SK-N-MC (cell line): ENCODE results near the gene WDFY3.
"Not testable (repeated sequence)": the region's sequence is repeated elsewhere in the genome, so short reads cannot be mapped to it uniquely, and the experiment has no call there.

Experiments used
- DNase-seq: peaks from one replicate; pipeline ENCODE4 v3.0.0-alpha.2; 2011; ENCODE audit warnings: low read depth, low spot score
- H3K27ac ChIP-seq: fragments of 200-600 bp; sonication (generic); 2 replicates; pipeline ENCODE4 v1.5.1; 2016; ENCODE audit warnings: mixed run types
- H3K36me3 ChIP-seq: fragments of 200-600 bp; sonication (generic); 2 replicates; pipeline ENCODE4 v1.6.1; 2017; ENCODE audit warnings: antibody characterized with exemption, low read length, mixed read lengths; ENCODE audit not compliant: insufficient read depth
- H3K4me3 ChIP-seq: fragments of 200-600 bp; sonication (generic); 2 replicates; pipeline ENCODE4 v1.5.1; 2016
- H3K9ac ChIP-seq: fragments of 200-600 bp; sonication (generic); 2 replicates; pipeline ENCODE4 v1.8.0; 2017; ENCODE audit warnings: mixed run types, mixed read lengths; ENCODE audit not compliant: insufficient read length
- H3K9me3 ChIP-seq: fragments of 200-600 bp; sonication (generic); 2 replicates; pipeline ENCODE4 v1.6.1; 2017; ENCODE audit warnings: low read depth, mild to moderate bottlenecking, antibody characterized with exemption, low read length, moderate library complexity, mixed read lengths
- EZH2 ChIP-seq: fragments of 200-600 bp; sonication (generic); IDR thresholded peaks from one replicate; pipeline ENCODE4 v1.6.1; 2017; ENCODE audit warnings: antibody characterized with exemption
- FOXP2 ChIP-seq: optimal IDR thresholded peaks from 2 replicates; pipeline ENCODE3; 2011; ENCODE audit warnings: mild to moderate bottlenecking, moderate library complexity; ENCODE audit not compliant: insufficient read depth; ENCODE audit errors: extremely low read length, control extremely low read depth
- POLR2AphosphoS5 ChIP-seq: IDR thresholded peaks from 2 replicates; pipeline ENCODE4 v1.6.1; 2012; ENCODE audit warnings: mild to moderate bottlenecking, low read depth, low read length, borderline replicate concordance

Gene WDFY3

GRCh38 chr4:84678976-84679744, 287.3 kb downstream of the WDFY3 start:
- no peak overlapping the region for H3K27ac ChIP-seq
- DNase-seq: no peak
- no peak overlapping the region for H3K9ac ChIP-seq
- peaks cover 78% of the 10 kb centered on the region for H3K36me3 ChIP-seq
- TF ChIP-seq POLR2AphosphoS5 (no peak), EZH2 (no peak), FOXP2 (no peak)
- no peaks in the 10 kb centered on the region for H3K9me3 ChIP-seq
- no peak overlapping the region for H3K4me3 ChIP-seq

- no peak overlapping the region for H3K4me3 ChIP-seq
- H3K27ac ChIP-seq: no peak overlapping the region
- DNase-seq: no peak
- no peaks in the 10 kb centered on the region for H3K9me3 ChIP-seq
- TF ChIP-seq EZH2: no peak
- no peak for TF ChIP-seq POLR2AphosphoS5
- TF ChIP-seq FOXP2: no peak
- peaks cover 71% of the 10 kb centered on the region for H3K36me3 ChIP-seq
- no peak overlapping the region for H3K9ac ChIP-seq
Observed at GRCh38 chr4:84677995-84678394, 288.5 kb downstream of the WDFY3 start.

GRCh38 chr4:84677093-84677492, 289.4 kb downstream of the WDFY3 start:
- peaks cover 72% of the 10 kb centered on the region for H3K36me3 ChIP-seq
- TF ChIP-seq EZH2 (no peak), FOXP2 (no peak), POLR2AphosphoS5 (no peak)

GRCh38 chr4:84673475-84674240, 292.8 kb downstream of the WDFY3 start:
- H3K9me3 ChIP-seq: no peaks in the 10 kb centered on the region
- no peak overlapping the region for H3K4me3 ChIP-seq
- no peak overlapping the region for H3K27ac ChIP-seq
- H3K36me3 ChIP-seq: peaks cover 62% of the 10 kb centered on the region
- no peak overlapping the region for H3K9ac ChIP-seq
- DNase-seq: no peak
- TF ChIP-seq FOXP2 (no peak), EZH2 (no peak)

More at GRCh38 chr4:84677093-84677492, 289.4 kb downstream of the WDFY3 start:
- Histone ChIP-seq H3K27ac (no peak overlapping the region), H3K4me3 (no peak overlapping the region), H3K9ac (no peak overlapping the region), H3K9me3 (no peaks in the 10 kb centered on the region)
- DNase-seq: no peak

- TF ChIP-seq EZH2 (no peak), POLR2AphosphoS5 (no peak), FOXP2 (no peak)
- Histone ChIP-seq H3K9ac (no peak overlapping the region), H3K27ac (no peak overlapping the region), H3K9me3 (no peaks in the 10 kb centered on the region), H3K4me3 (no peak overlapping the region), H3K36me3 (peaks cover 54% of the 10 kb centered on the region)
- no peak for DNase-seq
Observed at GRCh38 chr4:84672177-84672576, 294.3 kb downstream of the WDFY3 start.

GRCh38 chr4:84669201-84669600, 297.3 kb downstream of the WDFY3 start:
- DNase-seq: no peak
- no peak overlapping the region for H3K4me3 ChIP-seq

GRCh38 chr4:84666439-84666838, 300.1 kb downstream of the WDFY3 start:
- H3K9ac ChIP-seq: no peak overlapping the region
- 0 out of 2 replicates have a peak, but pooled peaks cover 5% of the 10 kb centered on the region for H3K9me3 ChIP-seq
- H3K36me3 ChIP-seq: peaks cover 29% of the 10 kb centered on the region
- TF ChIP-seq EZH2 (no peak), POLR2AphosphoS5 (no peak), FOXP2 (no peak)
- no peak for DNase-seq
- H3K27ac ChIP-seq: no peak overlapping the region
- no peak overlapping the region for H3K4me3 ChIP-seq

More at GRCh38 chr4:84669201-84669600, 297.3 kb downstream of the WDFY3 start:
- H3K27ac ChIP-seq: no peak overlapping the region
- H3K9me3 ChIP-seq: 0 out of 2 replicates have a peak, but pooled peaks cover 5% of the 10 kb centered on the region
- H3K9ac ChIP-seq: no peak overlapping the region
- H3K36me3 ChIP-seq: peaks cover 47% of the 10 kb centered on the region
- no peak for TF ChIP-seq EZH2
- no peak for TF ChIP-seq POLR2AphosphoS5
- TF ChIP-seq FOXP2: no peak

- not testable (repeated sequence) for H3K4me3 ChIP-seq, H3K9me3 ChIP-seq, DNase-seq, H3K27ac ChIP-seq, H3K9ac ChIP-seq
- H3K36me3 ChIP-seq: peaks cover 28% of the 10 kb centered on the region
Observed at GRCh38 chr4:84664767-84665166, 301.7 kb downstream of the WDFY3 start.

- Histone ChIP-seq H3K4me3 (no peak overlapping the region), H3K9ac (no peak overlapping the region), H3K9me3 (0 out of 2 replicates have a peak, but pooled peaks cover 5% of the 10 kb centered on the region), H3K36me3 (peaks cover 5% of the 10 kb centered on the region), H3K27ac (no peak overlapping the region)
- DNase-seq: no peak
- TF ChIP-seq EZH2: no peak
- TF ChIP-seq POLR2AphosphoS5: no peak
- TF ChIP-seq FOXP2: no peak
Observed at GRCh38 chr4:84661191-84661939, 305.1 kb downstream of the WDFY3 start.
